A549 (cell line): Measurements from ENCODE around the gene LAMC1.

ENCODE experiments used
- CTCF ChIP-seq: fragments of >200 bp; sonication (Bioruptor Twin); formaldehyde crosslinking; IDR thresholded peaks from 3 replicates; pipeline ENCODE4 v1.5.1; 2016
- EP300 ChIP-seq, 2 experiments: fragments of >200 bp; sonication (Bioruptor Twin); formaldehyde crosslinking; IDR thresholded peaks; 2 replicates in 1 of 2; 3 replicates in 1 of 2; pipeline ENCODE4 v1.6.1; 2016 to 2017
- FOSL2 ChIP-seq, 2 experiments: fragments of 450-650 bp in 1 of 2; fragments of >200 bp in 1 of 2; sonication (Bioruptor Twin) in 1 of 2; formaldehyde crosslinking; IDR thresholded peaks; 2 replicates each; pipeline versions ENCODE4 v1.5.0 to v1.6.1; 2016 to 2020; ENCODE audit warnings: mild to moderate bottlenecking in 1 of 2, moderate library complexity in 1 of 2
- MAX ChIP-seq: IDR thresholded peaks from 2 replicates; pipeline ENCODE4 v1.6.1; 2012
- POLR2A ChIP-seq: IDR thresholded peaks from 2 replicates; pipeline ENCODE4 v1.6.1; 2012; ENCODE audit warnings: mild to moderate bottlenecking, low read length
- RAD21 ChIP-seq, 2 experiments: fragments of >200 bp in 1 of 2; sonication (Bioruptor Twin) in 1 of 2; formaldehyde crosslinking in 1 of 2; IDR thresholded peaks in 1 of 2; conservative IDR thresholded peaks in 1 of 2; 2 replicates in 1 of 2; 3 replicates in 1 of 2; pipeline ENCODE4 v1.6.1; 2012 to 2018; ENCODE audit warnings: inconsistent platforms in 1 of 2

- no peak for TF ChIP-seq MAX
- TF ChIP-seq POLR2A: no peak
- TF ChIP-seq RAD21 (conservative IDR thresholded peaks at IDR 0.05 in 1 of 2, IDR thresholded peaks at IDR 0.05 in 1 of 2): no peak
- no peak for TF ChIP-seq CTCF
- TF ChIP-seq EP300 (IDR thresholded peaks at IDR 0.05): no peak
- no peak for TF ChIP-seq FOSL2 (IDR thresholded peaks at IDR 0.05)
- TF ChIP-seq FOSL2 (CRISPR knock-in tag; IDR thresholded peaks at IDR 0.05): no peak
Observed at GRCh38 chr1:183124259-183124658, 101.0 kb downstream of the LAMC1 start.
